Keratinocyte (primary cell): ENCODE results near the gene UBASH3B. TPM values are rescaled to one million over a fixed set of nuclear protein-coding genes. Genes with fewer than 3 reads are reported as not detected.

Source experiments
- DNase-seq: peaks from one replicate; pipeline ENCODE4 v3.0.0-alpha.2; 2011; ENCODE audit warnings: low read depth, missing footprints, low spot score
- FAIRE-seq: peaks from 2 replicates; lab custom pipeline; 2011; peaks lifted over from hg19 to GRCh38; lab: Jason Lieb, UNC
- H2AFZ ChIP-seq: 2 replicates; pipeline ENCODE4 v1.6.0; 2012; ENCODE audit warnings: low read length, control low read depth, inconsistent platforms; ENCODE audit not compliant: control insufficient read depth
- H3K27ac ChIP-seq: 2 replicates; pipeline ENCODE4 v1.5.1; 2011; ENCODE audit warnings: low read length; ENCODE audit not compliant: control insufficient read depth, insufficient read depth
- H3K27me3 ChIP-seq: 3 replicates; pipeline ENCODE4 v1.6.0; 2011; ENCODE audit warnings: low read length; ENCODE audit not compliant: control insufficient read depth, insufficient read depth; ENCODE audit errors: extremely low read depth
- H3K36me3 ChIP-seq, 2 experiments: 2 replicates in 1 of 2; 3 replicates in 1 of 2; pipeline ENCODE4 v1.5.1; 2011; ENCODE audit warnings: low read length in 2 of 2, mild to moderate bottlenecking in 1 of 2; ENCODE audit not compliant: control insufficient read depth in 2 of 2, insufficient read depth in 2 of 2; ENCODE audit errors: extremely low read depth in 1 of 2
- H3K4me1 ChIP-seq: 3 replicates; pipeline ENCODE4 v1.5.1; 2011; ENCODE audit warnings: low read length; ENCODE audit not compliant: control insufficient read depth, insufficient read depth; ENCODE audit errors: extremely low read depth
- H3K4me2 ChIP-seq: 3 replicates; pipeline ENCODE4 v1.6.0; 2011; ENCODE audit warnings: low read depth, low read length; ENCODE audit not compliant: control insufficient read depth, insufficient read depth; ENCODE audit errors: extremely low read depth
- H3K4me3 ChIP-seq, 3 experiments: fragments of 200-600 bp in 1 of 3; sonication (generic) in 1 of 3; 2 replicates in 2 of 3; 3 replicates in 1 of 3; pipeline ENCODE4 v1.5.1; 2011 to 2016; ENCODE audit warnings: low read length in 3 of 3, mild to moderate bottlenecking in 3 of 3, control low read depth in 2 of 3, inconsistent platforms in 1 of 3, low read depth in 1 of 3, mixed read lengths in 1 of 3, mixed run types in 1 of 3, moderate library complexity in 1 of 3; ENCODE audit not compliant: control insufficient read depth in 2 of 3, insufficient read depth in 2 of 3; ENCODE audit errors: extremely low read depth in 1 of 3
- H3K79me2 ChIP-seq: 2 replicates; pipeline ENCODE4 v1.6.0; 2012; ENCODE audit warnings: low read length; ENCODE audit not compliant: control insufficient read depth, insufficient read depth
- H3K9ac ChIP-seq: 3 replicates; pipeline ENCODE4 v1.6.0; 2011; ENCODE audit warnings: low read length; ENCODE audit not compliant: control insufficient read depth, insufficient read depth; ENCODE audit errors: extremely low read depth
- H3K9me1 ChIP-seq: 3 replicates; pipeline ENCODE4 v1.6.0; 2011; ENCODE audit warnings: low read length; ENCODE audit not compliant: control insufficient read depth, insufficient read depth; ENCODE audit errors: extremely low read depth
- H3K9me3 ChIP-seq: 2 replicates; pipeline ENCODE4 v1.5.1; 2012; ENCODE audit warnings: low read depth, low read length; ENCODE audit not compliant: control insufficient read depth
- H4K20me1 ChIP-seq: 3 replicates; pipeline ENCODE4 v1.6.0; 2011; ENCODE audit warnings: low read length; ENCODE audit not compliant: control insufficient read depth, insufficient read depth; ENCODE audit errors: extremely low read depth
- EZH2 ChIP-seq: IDR thresholded peaks from one replicate; pipeline ENCODE4 v1.6.1; 2012; ENCODE audit warnings: inconsistent platforms, mild to moderate bottlenecking, low read length, moderate library complexity
- dilution Hi-C: fragments of 300-500 bp; cut with MboI; formaldehyde crosslinking; loops from one replicate; pipeline ENCODE4 v1.7.0; 2020; ENCODE audit warnings: low sequenced_read_pairs; ENCODE audit not compliant: extremely low pct_ligation_motif_present
- polyA plus RNA-seq, 5 experiments: library from polyadenylated mRNA; depleted of rRNA in 3 of 5; stranded (reverse) in 3 of 5; stranded (forward) in 1 of 5; unstranded in 1 of 5; fragments of >200 nt; gene quantifications; 1 replicate in 1 of 5; 2 replicates in 3 of 5; 3 replicates in 1 of 5; pipeline versions ENCODE4 v1.2.1 to v1.2.3, GENCODE V29; 2011 to 2012; ENCODE audit warnings: missing spikeins in 2 of 5, low read depth in 1 of 5, low replicate concordance in 1 of 5
- TF ChIP-seq, protein P1 (sequence below), 3 experiments: IDR thresholded peaks in 1 of 3; conservative IDR thresholded peaks in 1 of 3; optimal IDR thresholded peaks in 1 of 3; 2 replicates in 2 of 3; 3 replicates in 1 of 3; pipeline versions ENCODE3 to v1.5.1; 2011; ENCODE audit warnings: low read length in 3 of 3, mild to moderate bottlenecking in 3 of 3, moderate library complexity in 2 of 3, control low read depth in 1 of 3, inconsistent platforms in 1 of 3; ENCODE audit not compliant: insufficient read depth in 2 of 3; ENCODE audit errors: extremely low read depth in 1 of 3

UBASH3B gene
- polyA plus RNA-seq, 1 donor (not counting 4 experiments of a cell fraction or from before 2014, with no cell fraction given): 25.0 TPM

DNA sequence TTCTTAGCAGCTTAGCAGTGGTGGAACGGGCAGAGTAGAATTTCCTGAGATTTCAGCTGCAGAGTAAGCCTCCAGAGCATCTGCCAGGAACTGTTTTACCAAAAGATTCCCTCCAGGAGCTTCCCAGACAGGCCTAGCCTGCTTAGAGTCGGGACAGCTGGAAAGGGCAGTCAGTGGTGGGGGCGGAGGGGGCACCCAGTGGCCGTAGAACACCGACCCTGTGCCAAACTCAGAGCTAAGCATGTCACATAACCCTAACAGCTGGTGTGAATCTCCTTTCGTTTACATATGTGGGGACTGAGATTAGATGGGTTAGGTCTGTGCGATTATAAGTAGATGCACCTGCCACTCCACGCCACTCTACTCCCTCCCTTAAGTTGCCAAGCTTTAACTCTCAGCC is 102.8 kb downstream of the UBASH3B start:
- Histone ChIP-seq H4K20me1 (no peaks in the 10 kb centered on the region), H3K4me2 (no peak overlapping the region), H3K9me1 (no peaks in the 10 kb centered on the region), H3K27ac (no peak overlapping the region), H3K36me3 (peaks cover 4% of the 10 kb centered on the region in 2 experiments), H3K27me3 (no peaks in the 10 kb centered on the region), H3K79me2 (peaks cover 30% of the 10 kb centered on the region), H3K4me1 (peaks cover 14% of the 10 kb centered on the region), H3K9ac (no peak overlapping the region), H3K4me3 (no peak overlapping the region), H3K9me3 (no peaks in the 10 kb centered on the region), H2AFZ (no peak overlapping the region)
- dilution Hi-C loops: no loop called here
- no peak for TF ChIP-seq EZH2
- TF ChIP-seq, protein P1, sequence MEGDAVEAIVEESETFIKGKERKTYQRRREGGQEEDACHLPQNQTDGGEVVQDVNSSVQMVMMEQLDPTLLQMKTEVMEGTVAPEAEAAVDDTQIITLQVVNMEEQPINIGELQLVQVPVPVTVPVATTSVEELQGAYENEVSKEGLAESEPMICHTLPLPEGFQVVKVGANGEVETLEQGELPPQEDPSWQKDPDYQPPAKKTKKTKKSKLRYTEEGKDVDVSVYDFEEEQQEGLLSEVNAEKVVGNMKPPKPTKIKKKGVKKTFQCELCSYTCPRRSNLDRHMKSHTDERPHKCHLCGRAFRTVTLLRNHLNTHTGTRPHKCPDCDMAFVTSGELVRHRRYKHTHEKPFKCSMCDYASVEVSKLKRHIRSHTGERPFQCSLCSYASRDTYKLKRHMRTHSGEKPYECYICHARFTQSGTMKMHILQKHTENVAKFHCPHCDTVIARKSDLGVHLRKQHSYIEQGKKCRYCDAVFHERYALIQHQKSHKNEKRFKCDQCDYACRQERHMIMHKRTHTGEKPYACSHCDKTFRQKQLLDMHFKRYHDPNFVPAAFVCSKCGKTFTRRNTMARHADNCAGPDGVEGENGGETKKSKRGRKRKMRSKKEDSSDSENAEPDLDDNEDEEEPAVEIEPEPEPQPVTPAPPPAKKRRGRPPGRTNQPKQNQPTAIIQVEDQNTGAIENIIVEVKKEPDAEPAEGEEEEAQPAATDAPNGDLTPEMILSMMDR (optimal IDR thresholded peaks at IDR 0.05 in 1 of 3, IDR thresholded peaks at IDR 0.05 in 1 of 3, conservative IDR thresholded peaks at IDR 0.05 in 1 of 3; ENCODE audit: extremely low read depth in 1 of 3, insufficient read depth in 2 of 3, low read length in 3 of 3): no peak
- DNase-seq (no peak), FAIRE-seq (peak; percentile 49)

DNA sequence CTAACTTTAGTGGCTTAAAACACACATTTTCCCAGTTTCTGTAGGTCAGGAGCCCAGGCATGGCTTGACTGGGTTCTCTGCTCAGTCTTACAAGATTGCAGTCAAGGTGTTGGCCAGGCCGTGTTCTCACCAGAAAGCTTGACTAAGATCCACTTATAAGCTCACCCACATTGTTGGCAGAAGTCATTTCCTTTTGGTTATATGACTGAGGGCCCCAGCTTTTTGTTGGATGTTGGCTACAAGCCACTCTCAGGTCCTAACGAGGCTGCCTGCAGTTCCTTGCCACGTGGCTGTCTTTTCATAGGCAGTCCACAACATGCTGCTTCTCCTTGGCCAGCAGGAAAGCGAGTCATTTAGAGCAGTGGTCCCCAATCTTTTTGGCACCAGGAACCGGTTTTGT is 103.5 kb downstream of the UBASH3B start:
- peak overlapping the region; percentile 2 for H3K4me2 ChIP-seq
- H4K20me1 ChIP-seq: no peaks in the 10 kb centered on the region
- H3K79me2 ChIP-seq: peaks cover 28% of the 10 kb centered on the region
- H3K9ac ChIP-seq: no peak overlapping the region
- no peak overlapping the region for H3K27ac ChIP-seq
- H3K4me1 ChIP-seq: peaks cover 14% of the 10 kb centered on the region
- peak; percentile 89 for FAIRE-seq
- H3K9me3 ChIP-seq: no peaks in the 10 kb centered on the region
- no peak overlapping the region for H2AFZ ChIP-seq
- H3K36me3 ChIP-seq: peaks cover 4% of the 10 kb centered on the region in 2 experiments
- no peak for TF ChIP-seq EZH2
- TF ChIP-seq, protein P1 (optimal IDR thresholded peaks at IDR 0.05 in 1 of 3, IDR thresholded peaks at IDR 0.05 in 1 of 3, conservative IDR thresholded peaks at IDR 0.05 in 1 of 3; ENCODE audit: extremely low read depth in 1 of 3, insufficient read depth in 2 of 3, low read length in 3 of 3): no peak
- no peaks in the 10 kb centered on the region for H3K9me1 ChIP-seq
- dilution Hi-C loops: no loop called here
- no peak overlapping the region for H3K4me3 ChIP-seq
- H3K27me3 ChIP-seq: no peaks in the 10 kb centered on the region
- peak; percentile 35 for DNase-seq
